ENCODE measurements around the gene CCL4L2.
"Not testable (repeated sequence)": the region's sequence is repeated elsewhere in the genome, so short reads cannot be mapped to it uniquely, and the experiment has no call there.

CCL4L2 gene

GRCh38 chr17:36198831-36199465 lies 11.9 kb upstream of the CCL4L2 start:
- H3K4me3 ChIP-seq (ENCODE audit: low read depth, low read length), result no peak overlapping the region
- TF ChIP-seq, protein P1, sequence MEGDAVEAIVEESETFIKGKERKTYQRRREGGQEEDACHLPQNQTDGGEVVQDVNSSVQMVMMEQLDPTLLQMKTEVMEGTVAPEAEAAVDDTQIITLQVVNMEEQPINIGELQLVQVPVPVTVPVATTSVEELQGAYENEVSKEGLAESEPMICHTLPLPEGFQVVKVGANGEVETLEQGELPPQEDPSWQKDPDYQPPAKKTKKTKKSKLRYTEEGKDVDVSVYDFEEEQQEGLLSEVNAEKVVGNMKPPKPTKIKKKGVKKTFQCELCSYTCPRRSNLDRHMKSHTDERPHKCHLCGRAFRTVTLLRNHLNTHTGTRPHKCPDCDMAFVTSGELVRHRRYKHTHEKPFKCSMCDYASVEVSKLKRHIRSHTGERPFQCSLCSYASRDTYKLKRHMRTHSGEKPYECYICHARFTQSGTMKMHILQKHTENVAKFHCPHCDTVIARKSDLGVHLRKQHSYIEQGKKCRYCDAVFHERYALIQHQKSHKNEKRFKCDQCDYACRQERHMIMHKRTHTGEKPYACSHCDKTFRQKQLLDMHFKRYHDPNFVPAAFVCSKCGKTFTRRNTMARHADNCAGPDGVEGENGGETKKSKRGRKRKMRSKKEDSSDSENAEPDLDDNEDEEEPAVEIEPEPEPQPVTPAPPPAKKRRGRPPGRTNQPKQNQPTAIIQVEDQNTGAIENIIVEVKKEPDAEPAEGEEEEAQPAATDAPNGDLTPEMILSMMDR (IDR thresholded peaks at IDR 0.05; ENCODE audit: low read depth, low read length), result no peak

DNA sequence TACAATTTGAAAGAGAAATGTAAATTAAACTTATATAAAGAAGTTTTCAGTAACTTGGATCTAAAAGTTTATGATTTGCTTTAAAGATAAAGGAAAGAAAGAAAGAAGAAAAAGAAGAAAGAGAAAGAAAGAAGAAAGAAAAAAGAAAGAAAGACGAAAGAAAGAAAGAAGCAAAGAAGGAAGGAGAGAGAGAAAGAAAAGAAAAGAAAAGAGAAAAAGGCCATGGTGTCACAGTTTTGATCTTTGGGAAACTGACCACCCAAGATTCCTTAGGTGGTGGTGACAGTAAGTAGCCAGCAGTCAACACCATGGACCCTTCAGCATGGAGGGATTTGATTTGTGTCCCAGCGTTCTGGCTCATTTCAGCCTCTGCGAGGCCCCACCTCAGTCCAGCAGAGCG lies 9.8 kb upstream of the CCL4L2 start:
- H3K4me3 ChIP-seq (ENCODE audit: low read depth, low read length), result not testable (repeated sequence)

GRCh38 chr17:36201506-36201905 lies 9.4 kb upstream of the CCL4L2 start:
- not testable (repeated sequence) for H3K4me3 ChIP-seq (ENCODE audit: low read depth, low read length)

DNA sequence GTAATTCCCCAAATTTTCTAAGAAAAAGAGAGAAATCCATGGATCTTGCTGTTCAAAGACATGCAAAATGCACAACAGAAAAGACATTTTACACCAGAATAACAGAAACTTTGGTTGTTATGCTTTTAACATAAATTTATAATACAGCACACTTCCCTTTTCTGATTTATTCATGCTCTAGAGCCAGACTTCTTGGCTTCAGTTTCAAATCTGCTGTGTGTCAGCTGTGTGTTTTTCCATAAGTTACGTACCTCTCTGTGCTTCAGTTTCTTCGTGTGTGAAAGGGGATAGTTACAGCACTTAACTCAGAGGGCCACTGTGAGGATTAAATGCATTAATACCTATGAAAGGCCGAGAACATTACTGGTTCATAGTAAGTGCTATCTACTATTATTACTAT lies 7.5 kb upstream of the CCL4L2 start:
- H3K4me3 ChIP-seq (ENCODE audit: low read depth, low read length), result no peak overlapping the region
- TF ChIP-seq, protein P1 (IDR thresholded peaks at IDR 0.05; ENCODE audit: low read depth, low read length), result no peak

GRCh38 chr17:36204724-36205500 lies 6.0 kb upstream of the CCL4L2 start:
- TF ChIP-seq, protein P1 (IDR thresholded peaks at IDR 0.05; ENCODE audit: low read depth, low read length), result no peak
- H3K4me3 ChIP-seq (ENCODE audit: low read depth, low read length), result no peak overlapping the region

GRCh38 chr17:36205637-36206485 lies 5.0 kb upstream of the CCL4L2 start:
- TF ChIP-seq, protein P1 (IDR thresholded peaks at IDR 0.05; ENCODE audit: low read depth, low read length), result no peak
- H3K4me3 ChIP-seq (ENCODE audit: low read depth, low read length), result no peak overlapping the region

DNA sequence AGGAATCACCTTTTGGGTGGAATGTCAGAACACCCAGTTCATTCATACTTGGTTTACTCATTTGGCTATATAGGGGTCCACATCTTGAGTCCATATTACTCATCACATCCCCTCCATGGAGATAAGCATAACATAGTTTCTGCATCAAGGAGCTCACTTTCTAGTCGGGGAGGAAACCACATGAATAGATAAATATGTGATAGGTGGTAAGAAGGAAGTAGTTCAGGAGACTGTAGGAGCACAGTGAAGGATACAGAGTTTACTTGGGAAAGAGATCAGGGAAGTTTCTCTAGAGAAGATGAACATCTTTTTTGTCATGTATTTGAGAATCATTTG lies 4.4 kb upstream of the CCL4L2 start:
- H3K4me3 ChIP-seq (ENCODE audit: low read depth, low read length), result not testable (repeated sequence)

- not testable (repeated sequence) for H3K4me3 ChIP-seq (ENCODE audit: low read depth, low read length)
Observed at GRCh38 chr17:36207383-36207782, 3.5 kb upstream of the CCL4L2 start.

DNA sequence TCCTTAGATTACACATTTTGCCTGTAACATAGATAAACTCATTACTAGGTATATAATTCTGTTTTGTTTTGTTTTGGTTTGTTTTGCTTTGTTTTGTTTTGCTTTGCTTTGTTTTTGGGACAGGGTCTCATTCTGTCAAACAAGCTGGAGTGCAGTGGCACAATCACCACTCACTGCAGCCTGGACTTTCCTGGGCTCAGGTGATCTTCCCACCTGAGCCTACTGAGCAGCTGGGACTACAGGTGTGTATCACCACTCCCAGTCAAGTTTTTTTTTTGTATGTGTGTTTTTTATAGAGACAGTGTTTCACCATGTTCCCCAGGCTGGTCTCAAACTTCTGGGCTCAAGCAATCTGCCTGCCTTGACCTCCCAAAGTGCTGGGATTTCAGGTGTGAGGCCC lies 1.3 kb upstream of the CCL4L2 start:
- TF ChIP-seq, protein P1 (IDR thresholded peaks at IDR 0.05; ENCODE audit: low read depth, low read length), result no peak
- H3K4me3 ChIP-seq (ENCODE audit: low read depth, low read length), result no peak overlapping the region

DNA sequence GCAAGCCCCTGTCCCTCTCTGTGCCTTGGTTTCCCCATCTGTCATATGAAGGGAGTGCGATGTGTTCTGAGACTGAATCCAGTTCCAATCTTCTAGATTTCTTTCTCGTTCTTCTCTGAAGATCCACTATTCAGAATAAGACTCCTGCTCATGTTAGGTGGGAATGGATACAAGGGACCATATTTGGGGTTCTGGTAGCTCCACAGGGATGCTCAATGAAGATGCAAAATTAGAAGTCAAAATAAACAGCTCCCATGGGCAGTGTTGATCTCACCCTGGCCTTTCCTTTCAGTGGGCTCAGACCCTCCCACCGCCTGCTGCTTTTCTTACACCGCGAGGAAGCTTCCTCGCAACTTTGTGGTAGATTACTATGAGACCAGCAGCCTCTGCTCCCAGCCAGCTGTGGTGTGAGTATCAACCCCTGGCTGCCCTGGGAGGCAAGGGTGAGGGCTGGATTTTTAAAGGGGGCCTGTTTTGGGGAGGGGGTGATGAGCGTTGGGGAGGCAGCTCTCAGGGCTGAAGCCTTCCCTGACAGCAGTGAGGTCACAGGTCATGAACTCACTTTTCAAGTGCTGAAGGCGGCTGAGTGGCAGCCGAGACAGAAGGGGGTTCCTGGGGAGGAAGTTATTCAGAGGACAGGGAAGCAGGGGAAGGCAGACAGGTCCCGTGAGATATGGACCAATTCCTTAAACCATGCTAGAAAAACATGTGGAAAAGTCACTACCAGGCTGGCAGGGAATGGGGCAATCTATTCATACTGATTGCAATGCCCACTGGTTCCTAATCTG lies 815 bp downstream of the CCL4L2 start:
- H3K4me3 ChIP-seq (ENCODE audit: low read depth, low read length), result not testable (repeated sequence)
